ENCODE results near the gene SHISA7.
"Not testable (repeated sequence)": the region's sequence is repeated elsewhere in the genome, so short reads cannot be mapped to it uniquely, and the experiment has no call there.

Gene SHISA7

GRCh38 chr19:55418185-55418584 lies 24.9 kb downstream of the SHISA7 start:
- peak; percentile 77 for DNase-seq (ENCODE audit: low spot score)

GRCh38 chr19:55410168-55410567 lies 32.9 kb downstream of the SHISA7 start:
- no peak for DNase-seq (ENCODE audit: low spot score)

GRCh38 chr19:55409179-55409578 lies 33.9 kb downstream of the SHISA7 start:
- not testable (repeated sequence) for DNase-seq (ENCODE audit: low spot score)

GRCh38 chr19:55408533-55408872 lies 34.6 kb downstream of the SHISA7 start:
- no peak for DNase-seq (ENCODE audit: low spot score)

- peak; percentile 100 for DNase-seq (ENCODE audit: low spot score)
These were observed 35.1 kb downstream of the SHISA7 start for GRCh38 chr19:55407800-55408532.

GRCh38 chr19:55407550-55407799 lies 35.6 kb downstream of the SHISA7 start, which contains the start of gene UBE2S:
TSS of gene UBE2S (minus strand) at chr19:55407788. CDS start at chr19:55407589, 199 bp downstream.
- DNase-seq (ENCODE audit: low spot score), result not testable (repeated sequence)

- no peak for DNase-seq (ENCODE audit: low spot score)
These were observed 36.1 kb downstream of the SHISA7 start for GRCh38 chr19:55406826-55407549.

- no peak for DNase-seq (ENCODE audit: low spot score)
These were observed 36.8 kb downstream of the SHISA7 start for GRCh38 chr19:55406091-55406825.

GRCh38 chr19:55405638-55406037 lies 37.5 kb downstream of the SHISA7 start:
- no peak for DNase-seq (ENCODE audit: low spot score)

- no peak for DNase-seq (ENCODE audit: low spot score)
These were observed 40.6 kb downstream of the SHISA7 start for GRCh38 chr19:55402509-55402908.

- DNase-seq (ENCODE audit: low spot score), result not testable (repeated sequence)
These were observed 41.7 kb downstream of the SHISA7 start for GRCh38 chr19:55401390-55401789.

GRCh38 chr19:55400281-55401087 lies 42.6 kb downstream of the SHISA7 start:
- no peak for DNase-seq (ENCODE audit: low spot score)

GRCh38 chr19:55398200-55398925 lies 44.7 kb downstream of the SHISA7 start:
- DNase-seq (ENCODE audit: low spot score), result no peak

- DNase-seq (ENCODE audit: low spot score), result peak; percentile 14
These were observed 50.0 kb downstream of the SHISA7 start for GRCh38 chr19:55392820-55393761.

- DNase-seq (ENCODE audit: low spot score), result no peak
These were observed 51.1 kb downstream of the SHISA7 start for GRCh38 chr19:55391702-55392615.

- DNase-seq (ENCODE audit: low spot score), result no peak
These were observed 51.9 kb downstream of the SHISA7 start for GRCh38 chr19:55391191-55391670.

- DNase-seq (ENCODE audit: low spot score), result no peak
These were observed 52.6 kb downstream of the SHISA7 start for GRCh38 chr19:55390461-55390880.

- no peak for DNase-seq (ENCODE audit: low spot score)
These were observed 53.4 kb downstream of the SHISA7 start for GRCh38 chr19:55389386-55390317.

Measured in cerebellar cortex (tissue), 1 donor.